Gastrocnemius medialis (tissue), 4 donors: ENCODE data around the gene FAM236C.
"Not testable (repeated sequence)": the region's sequence is repeated elsewhere in the genome, so short reads cannot be mapped to it uniquely, and the experiment has no call there.

Experiments
- POLR2A ChIP-seq, 2 donors: fragments of 450-650 bp; IDR thresholded peaks; one replicate each; pipeline ENCODE4 v1.6.1; 2017; ENCODE audit warnings: antibody characterized with exemption in 2 of 2, mild to moderate bottlenecking in 2 of 2, moderate library complexity in 2 of 2
- TF ChIP-seq, protein P1 (sequence below), 5 experiments: fragments of 450-650 bp in 3 of 5; fragments of 200-600 bp in 2 of 5; sonication (generic) in 2 of 5; IDR thresholded peaks in 4 of 5; conservative IDR thresholded peaks in 1 of 5; 1 replicate in 4 of 5; 2 replicates in 1 of 5; pipeline ENCODE4 v1.5.1; 2016 to 2019; ENCODE audit warnings: antibody characterized with exemption in 5 of 5, mild to moderate bottlenecking in 3 of 5, moderate library complexity in 3 of 5

DNA sequence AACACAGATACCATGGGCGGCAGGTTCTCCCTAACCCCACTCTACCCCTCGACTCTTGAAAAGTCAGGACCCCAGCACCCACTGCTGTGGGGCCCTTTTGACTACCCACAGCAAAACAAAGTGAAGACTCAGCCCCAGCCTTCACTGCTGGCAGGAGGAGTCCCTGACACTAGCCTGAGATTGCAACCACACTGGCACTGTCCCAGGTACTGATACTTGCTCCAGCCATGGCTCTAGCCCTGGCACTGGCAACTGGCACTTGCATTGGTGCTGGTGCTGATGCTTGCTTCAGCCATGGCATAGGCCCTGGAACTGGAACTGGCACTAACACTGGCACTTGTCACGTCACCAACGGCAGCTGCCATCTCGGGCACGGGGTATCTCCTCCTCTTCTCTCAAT lies 29.9 kb downstream of the FAM236C start:
- TF ChIP-seq, protein P1, sequence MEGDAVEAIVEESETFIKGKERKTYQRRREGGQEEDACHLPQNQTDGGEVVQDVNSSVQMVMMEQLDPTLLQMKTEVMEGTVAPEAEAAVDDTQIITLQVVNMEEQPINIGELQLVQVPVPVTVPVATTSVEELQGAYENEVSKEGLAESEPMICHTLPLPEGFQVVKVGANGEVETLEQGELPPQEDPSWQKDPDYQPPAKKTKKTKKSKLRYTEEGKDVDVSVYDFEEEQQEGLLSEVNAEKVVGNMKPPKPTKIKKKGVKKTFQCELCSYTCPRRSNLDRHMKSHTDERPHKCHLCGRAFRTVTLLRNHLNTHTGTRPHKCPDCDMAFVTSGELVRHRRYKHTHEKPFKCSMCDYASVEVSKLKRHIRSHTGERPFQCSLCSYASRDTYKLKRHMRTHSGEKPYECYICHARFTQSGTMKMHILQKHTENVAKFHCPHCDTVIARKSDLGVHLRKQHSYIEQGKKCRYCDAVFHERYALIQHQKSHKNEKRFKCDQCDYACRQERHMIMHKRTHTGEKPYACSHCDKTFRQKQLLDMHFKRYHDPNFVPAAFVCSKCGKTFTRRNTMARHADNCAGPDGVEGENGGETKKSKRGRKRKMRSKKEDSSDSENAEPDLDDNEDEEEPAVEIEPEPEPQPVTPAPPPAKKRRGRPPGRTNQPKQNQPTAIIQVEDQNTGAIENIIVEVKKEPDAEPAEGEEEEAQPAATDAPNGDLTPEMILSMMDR (IDR thresholded peaks at IDR 0.05 in 4 of 5, conservative IDR thresholded peaks at IDR 0.05 in 1 of 5): not testable (repeated sequence)
- TF ChIP-seq POLR2A (IDR thresholded peaks at IDR 0.05): not testable (repeated sequence)
